Prostate gland (tissue), 2 donors: ENCODE measurements around the gene PIGX. TPM values are rescaled to one million over a fixed set of nuclear protein-coding genes. Genes with fewer than 3 reads are reported as not detected.

Source experiments
- DNase-seq: peaks from one replicate; pipeline ENCODE4 v3.0.0-alpha.2; 2019; ENCODE audit warnings: low spot score
- H3K27ac ChIP-seq, 2 donors: fragments of 200-600 bp; sonication (generic); 2 replicates each; pipeline ENCODE4 v1.5.1; 2017 to 2019
- H3K27me3 ChIP-seq: fragments of 200-600 bp; sonication (generic); replicated peaks from 2 replicates; pipeline ENCODE4 v1.5.1; 2019; ENCODE audit not compliant: insufficient read depth
- H3K36me3 ChIP-seq, 2 donors: fragments of 200-600 bp; sonication (generic); 1 replicate in 1 of 2; 2 replicates in 1 of 2; pipeline versions ENCODE4 v1.5.1 to v1.8.1; 2017 to 2019
- H3K4me1 ChIP-seq: fragments of 200-600 bp; sonication (generic); replicated peaks from 2 replicates; pipeline ENCODE4 v1.5.1; 2019
- H3K4me3 ChIP-seq, 2 donors: fragments of 200-600 bp; sonication (generic); 2 replicates each; pipeline ENCODE4 v1.5.1; 2017 to 2019
- H3K9me3 ChIP-seq: fragments of 200-600 bp; sonication (generic); 2 replicates; pipeline ENCODE4 v1.5.1; 2017
- CTCF ChIP-seq, 4 experiments: fragments of 200-600 bp in 2 of 4; fragments of 450-650 bp in 2 of 4; sonication (generic) in 2 of 4; IDR thresholded peaks; 1 replicate in 3 of 4; 2 replicates in 1 of 4; pipeline ENCODE4 v1.5.1; 2016 to 2019; ENCODE audit warnings: antibody characterized with exemption in 4 of 4, mild to moderate bottlenecking in 2 of 4, moderate library complexity in 2 of 4
- POLR2A ChIP-seq: fragments of 450-650 bp; IDR thresholded peaks from one replicate; pipeline ENCODE4 v1.6.1; 2016; ENCODE audit warnings: antibody characterized with exemption, mild to moderate bottlenecking
- POLR2AphosphoS5 ChIP-seq: sonication (generic); formaldehyde crosslinking; IDR thresholded peaks from one replicate; pipeline ENCODE4 v1.6.1; 2017; ENCODE audit warnings: antibody characterized with exemption
- WGBS: methylation state at CpG from one replicate; pipeline ENCODE4 v1.1.5; 2018; 5-methylcytosine and 5-hydroxymethylcytosine counted together
- intact Hi-C: fragments of 100-400 bp; cut with DNase I; formaldehyde crosslinking; loops from one replicate; pipeline ENCODE4 v1.14.2; 2022
- total RNA-seq, 2 donors: library from RNA; depleted of rRNA; stranded (reverse); fragments of >200 nt; gene quantifications; one replicate each; pipeline ENCODE4 v1.1.0, GENCODE V29; 2016

PIGX gene
- total RNA-seq, 2 donors from 2014 or later, result 32.6 to 60.4 TPM

GRCh38 chr3:196721097-196721496 is 8.9 kb downstream of the PIGX start:
- intact Hi-C loops, result no loop called here
- no peak for TF ChIP-seq POLR2A
- TF ChIP-seq CTCF (IDR thresholded peaks at IDR 0.05), result no peak
- TF ChIP-seq POLR2AphosphoS5, result no peak
- WGBS, result 98% methylated on average over 2 of the region's 2 CpGs

GRCh38 chr3:196726788-196727675 is 14.9 kb downstream of the PIGX start:
- H3K27me3 ChIP-seq, result no peaks in the 10 kb centered on the region
- WGBS, result 83% methylated on average over 7 of the region's 7 CpGs
- intact Hi-C loops, result no loop called here
- H3K36me3 ChIP-seq, result no peaks in the 10 kb centered on the region
- TF ChIP-seq CTCF (IDR thresholded peaks at IDR 0.05) (no peak), POLR2AphosphoS5 (no peak), POLR2A (no peak)
- no peak overlapping the region for H3K4me3 ChIP-seq
- no peak overlapping the region for H3K27ac ChIP-seq
- H3K9me3 ChIP-seq, result no peaks in the 10 kb centered on the region
- H3K4me1 ChIP-seq, result no peaks in the 10 kb centered on the region
- no peak for DNase-seq

More at GRCh38 chr3:196721097-196721496, 8.9 kb downstream of the PIGX start:
- H3K4me1 ChIP-seq, result no peaks in the 10 kb centered on the region
- H3K36me3 ChIP-seq, result no peaks in the 10 kb centered on the region
- H3K9me3 ChIP-seq, result no peaks in the 10 kb centered on the region
- H3K27me3 ChIP-seq, result no peaks in the 10 kb centered on the region
- H3K27ac ChIP-seq, result no peak overlapping the region
- DNase-seq, result no peak
- H3K4me3 ChIP-seq, result no peak overlapping the region

- WGBS, result 90% methylated on average over 3 of the region's 3 CpGs
- no peaks in the 10 kb centered on the region for H3K9me3 ChIP-seq
- H3K27ac ChIP-seq, result no peak overlapping the region
Measured at GRCh38 chr3:196735751-196736150, 23.6 kb downstream of the PIGX start.

GRCh38 chr3:196736670-196737374 is 24.6 kb downstream of the PIGX start:
- Histone ChIP-seq H3K4me3 (no peak overlapping the region), H3K27me3 (no peaks in the 10 kb centered on the region), H3K27ac (no peak overlapping the region), H3K9me3 (no peaks in the 10 kb centered on the region), H3K36me3 (no peaks in the 10 kb centered on the region), H3K4me1 (no peaks in the 10 kb centered on the region)
- DNase-seq, result no peak
- TF ChIP-seq POLR2A (no peak), POLR2AphosphoS5 (no peak), CTCF (IDR thresholded peaks at IDR 0.05) (no peak)
- intact Hi-C loops, result no loop called here
- over 99% methylated on average over 4 of the region's 4 CpGs for WGBS

More at GRCh38 chr3:196735751-196736150, 23.6 kb downstream of the PIGX start:
- DNase-seq, result no peak
- intact Hi-C loops, result no loop called here
- Histone ChIP-seq H3K4me1 (no peaks in the 10 kb centered on the region), H3K36me3 (no peaks in the 10 kb centered on the region), H3K27me3 (no peaks in the 10 kb centered on the region), H3K4me3 (no peak overlapping the region)
- TF ChIP-seq POLR2A, result no peak
- TF ChIP-seq CTCF (IDR thresholded peaks at IDR 0.05), result no peak
- TF ChIP-seq POLR2AphosphoS5, result no peak
